Stimulated activated effector memory CD8-positive, alpha-beta T cell treated with anti-CD3 and anti-CD28 coated beads, Interleukin-12 subunit alpha, Interleukin-12 subunit beta, amount 100 ng/mL, for 72 hours (primary cell): ENCODE measurements around the gene BMP8B.

Experiments
- ATAC-seq: fragments of 150-1000 bp; cut with Tn5 transposase; 2 replicates; pipeline ENCODE4 v1.10.0; 2021
- DNase-seq, 2 donors: peaks; one replicate each; pipeline ENCODE4 v3.0.0; 2021 to 2022; ENCODE audit warnings: low spot score in 2 of 2
- H3K27ac Mint-ChIP-seq: one replicate; pipeline ENCODE4 v1.8.0; 2022; ENCODE audit warnings: mild to moderate bottlenecking, mixed read lengths
- H3K36me3 Mint-ChIP-seq: one replicate; pipeline ENCODE4 v1.8.0; 2022; ENCODE audit warnings: mild to moderate bottlenecking, mixed read lengths
- H3K4me1 Mint-ChIP-seq: one replicate; pipeline ENCODE4 v1.8.0; 2022; ENCODE audit warnings: mixed read lengths
- H3K4me3 Mint-ChIP-seq: one replicate; pipeline ENCODE4 v1.8.0; 2022; ENCODE audit warnings: mild to moderate bottlenecking, mixed read lengths
- H3K9me3 Mint-ChIP-seq: one replicate; pipeline ENCODE4 v1.8.0; 2022; ENCODE audit warnings: mixed read lengths

The BMP8B gene

DNA sequence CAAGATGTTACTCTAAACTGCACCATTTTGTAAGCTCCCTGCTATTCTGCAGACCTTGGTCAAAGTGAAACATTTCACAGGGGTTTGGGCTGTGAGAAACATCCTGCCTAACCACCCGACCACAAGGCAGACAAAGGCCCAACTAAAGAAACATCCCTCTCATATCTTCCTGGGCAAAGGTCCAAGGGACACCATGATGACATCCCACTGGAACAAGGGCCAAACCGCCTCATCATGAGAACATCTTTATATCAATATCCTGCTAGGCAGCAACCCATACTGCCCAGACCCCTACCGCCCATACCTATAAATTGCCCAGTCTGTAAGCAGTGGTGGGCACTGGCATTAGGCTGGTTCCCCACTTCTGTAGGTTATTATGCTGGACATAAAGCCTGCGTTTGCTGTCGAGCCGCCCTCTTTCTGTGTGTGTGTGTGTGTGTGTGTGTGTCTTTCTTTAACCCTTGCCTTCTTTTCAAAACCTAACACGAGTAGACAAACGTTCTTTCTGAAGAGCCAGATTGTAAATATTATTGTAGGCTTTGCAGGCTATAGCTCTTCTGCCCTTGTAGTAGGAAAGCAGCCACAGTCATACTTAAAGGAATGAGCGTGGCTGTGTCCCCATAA lies 51.0 kb downstream of the BMP8B start:
- no peaks in the 10 kb centered on the region for H3K9me3 Mint-ChIP-seq
- DNase-seq (peak in 1 of 2 donors; percentile 59), ATAC-seq (no peak)
- H3K4me1 Mint-ChIP-seq = peaks cover 38% of the 10 kb centered on the region
- H3K4me3 Mint-ChIP-seq = peak overlapping the region; percentile 89
- H3K27ac Mint-ChIP-seq = no peak overlapping the region
- H3K36me3 Mint-ChIP-seq = peaks cover 32% of the 10 kb centered on the region

DNA sequence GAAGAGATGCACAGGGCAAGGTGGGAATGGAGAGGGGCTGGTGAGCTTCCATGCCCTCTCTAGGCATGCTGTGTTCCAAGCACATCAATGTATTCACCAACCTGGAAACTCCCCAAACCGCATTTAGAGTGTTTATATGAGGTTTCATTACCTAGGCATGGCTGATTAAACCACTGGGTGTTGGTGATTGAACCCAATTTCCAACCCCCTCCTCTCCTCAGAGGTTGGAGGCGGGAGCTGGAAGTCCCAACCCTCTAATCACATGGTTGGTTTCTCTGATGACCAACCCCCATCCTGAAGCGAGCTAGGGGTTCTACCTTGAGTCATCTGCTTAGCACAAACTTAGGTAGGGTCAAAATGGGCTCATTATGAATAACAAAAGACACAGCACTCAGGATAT lies 52.9 kb downstream of the BMP8B start:
- H3K4me1 Mint-ChIP-seq = peaks cover 38% of the 10 kb centered on the region
- H3K4me3 Mint-ChIP-seq = no peak overlapping the region
- ATAC-seq (no peak), DNase-seq (no peak)
- H3K36me3 Mint-ChIP-seq = peaks cover 13% of the 10 kb centered on the region
- H3K27ac Mint-ChIP-seq = no peak overlapping the region
- H3K9me3 Mint-ChIP-seq = no peaks in the 10 kb centered on the region

DNA sequence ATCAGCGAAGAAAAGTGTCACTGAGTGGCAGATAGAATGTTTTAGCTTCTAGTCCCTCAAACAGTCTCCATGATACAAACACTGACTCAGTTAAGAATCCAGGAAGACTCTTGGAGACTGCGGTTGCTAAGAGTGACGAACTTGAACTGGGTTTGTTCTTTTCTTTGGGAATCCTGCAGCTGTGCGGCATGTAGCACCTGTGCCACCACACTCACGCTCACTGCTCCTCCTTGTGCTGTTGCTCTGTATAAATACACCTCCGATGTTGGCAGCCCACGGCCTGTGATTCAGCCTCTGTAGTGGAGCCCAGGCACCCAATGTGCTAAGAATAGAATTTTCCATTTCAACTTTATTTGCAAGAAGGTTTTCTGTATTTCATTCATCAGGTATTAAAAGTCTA lies 55.5 kb downstream of the BMP8B start:
- DNase-seq (no peak), ATAC-seq (no peak)
- Mint-ChIP-seq H3K36me3 (no peaks in the 10 kb centered on the region), H3K4me1 (peaks cover 27% of the 10 kb centered on the region), H3K9me3 (no peaks in the 10 kb centered on the region), H3K27ac (no peak overlapping the region), H3K4me3 (no peak overlapping the region)

DNA sequence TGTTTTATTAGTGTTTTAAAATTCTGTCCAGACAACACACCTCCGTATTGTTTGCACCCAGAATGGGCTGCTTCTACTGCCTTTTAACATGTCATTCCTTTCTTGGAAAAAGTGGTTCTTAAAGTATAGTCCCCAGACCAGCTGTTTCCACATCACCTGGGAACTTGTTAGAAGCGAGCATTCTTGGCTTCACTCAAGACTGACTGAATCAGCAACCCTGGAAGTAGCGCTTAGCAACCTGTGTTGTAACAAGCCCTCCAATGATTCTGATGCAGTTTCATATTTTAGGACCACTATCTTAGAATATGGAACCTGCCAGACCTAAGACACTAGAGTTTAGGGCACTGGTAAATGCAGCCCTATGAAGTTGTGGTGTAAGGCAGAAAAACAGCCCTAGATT lies 55.9 kb downstream of the BMP8B start:
- no peak overlapping the region for H3K4me3 Mint-ChIP-seq
- H3K9me3 Mint-ChIP-seq = no peaks in the 10 kb centered on the region
- ATAC-seq = no peak
- no peaks in the 10 kb centered on the region for H3K36me3 Mint-ChIP-seq
- DNase-seq = no peak
- no peak overlapping the region for H3K27ac Mint-ChIP-seq
- peaks cover 25% of the 10 kb centered on the region for H3K4me1 Mint-ChIP-seq

DNA sequence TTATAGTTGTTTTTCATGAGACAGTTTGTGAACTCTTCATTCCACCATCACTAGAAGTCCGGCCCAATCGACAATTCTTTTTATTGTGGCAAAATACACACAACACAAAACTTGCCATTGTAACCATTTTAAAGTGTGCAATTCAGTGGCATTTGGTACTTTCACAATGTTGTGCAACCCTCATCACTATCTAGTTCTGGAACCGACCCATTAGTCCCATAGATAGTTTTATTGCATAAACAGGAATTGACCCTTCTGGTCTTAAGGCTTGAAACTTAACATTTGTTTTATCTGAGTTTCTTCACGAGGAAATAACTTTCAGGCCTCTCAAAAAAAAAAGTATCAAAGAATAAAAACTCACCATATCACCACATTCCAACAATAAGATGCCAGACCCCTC lies 58.8 kb downstream of the BMP8B start:
- no peaks in the 10 kb centered on the region for H3K9me3 Mint-ChIP-seq
- no peak overlapping the region for H3K27ac Mint-ChIP-seq
- no peaks in the 10 kb centered on the region for H3K36me3 Mint-ChIP-seq
- ATAC-seq = no peak
- H3K4me3 Mint-ChIP-seq = no peak overlapping the region
- no peak for DNase-seq
- peaks cover 11% of the 10 kb centered on the region for H3K4me1 Mint-ChIP-seq

DNA sequence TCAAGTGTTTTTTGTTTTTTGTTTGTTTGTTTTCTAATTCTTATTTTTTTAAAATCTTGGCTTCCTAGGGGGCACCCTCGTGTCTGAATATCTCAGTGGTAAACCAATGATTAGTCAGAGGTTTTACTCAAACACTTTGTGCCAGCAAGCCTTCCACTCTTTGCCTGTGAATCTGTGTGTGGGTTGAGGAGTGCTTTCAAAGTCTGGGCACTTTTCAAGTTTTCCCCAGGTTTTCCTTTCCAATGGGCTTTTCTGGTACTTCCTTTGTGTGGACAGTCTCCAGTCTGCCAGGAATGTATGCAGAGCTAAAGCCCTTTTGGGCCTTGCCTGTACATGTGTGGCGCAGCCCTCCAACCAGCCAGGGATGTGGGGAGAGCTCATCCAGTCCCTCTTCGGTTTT lies 59.6 kb downstream of the BMP8B start:
- H3K27ac Mint-ChIP-seq = no peak overlapping the region
- peak; percentile 49 for ATAC-seq
- peaks cover 11% of the 10 kb centered on the region for H3K4me1 Mint-ChIP-seq
- DNase-seq = no peak
- H3K36me3 Mint-ChIP-seq = no peaks in the 10 kb centered on the region
- H3K4me3 Mint-ChIP-seq = no peak overlapping the region
- no peaks in the 10 kb centered on the region for H3K9me3 Mint-ChIP-seq

DNA sequence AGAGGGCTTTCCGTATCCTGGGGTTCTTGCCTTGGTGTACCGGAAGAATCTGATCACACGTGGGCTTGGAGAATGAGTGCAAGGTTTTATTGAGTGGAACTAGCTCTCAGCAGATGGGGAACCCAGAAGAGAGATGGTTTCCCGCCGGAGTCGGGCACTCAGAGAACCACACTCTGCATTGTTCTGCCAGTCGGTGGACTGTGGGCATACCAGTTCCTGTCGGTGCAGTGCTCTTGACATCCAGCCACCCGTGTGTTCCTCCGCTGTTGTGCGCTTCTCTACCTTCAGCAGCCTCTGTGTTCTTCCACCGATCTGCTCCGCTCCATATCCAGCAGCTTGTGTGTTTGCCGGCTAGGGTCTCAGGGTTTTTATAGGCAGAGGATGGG lies 60.7 kb downstream of the BMP8B start:
- Mint-ChIP-seq H3K4me1 (peaks cover 11% of the 10 kb centered on the region), H3K4me3 (no peak overlapping the region), H3K27ac (no peak overlapping the region), H3K36me3 (no peaks in the 10 kb centered on the region), H3K9me3 (no peaks in the 10 kb centered on the region)
- ATAC-seq = no peak
- no peak for DNase-seq

DNA sequence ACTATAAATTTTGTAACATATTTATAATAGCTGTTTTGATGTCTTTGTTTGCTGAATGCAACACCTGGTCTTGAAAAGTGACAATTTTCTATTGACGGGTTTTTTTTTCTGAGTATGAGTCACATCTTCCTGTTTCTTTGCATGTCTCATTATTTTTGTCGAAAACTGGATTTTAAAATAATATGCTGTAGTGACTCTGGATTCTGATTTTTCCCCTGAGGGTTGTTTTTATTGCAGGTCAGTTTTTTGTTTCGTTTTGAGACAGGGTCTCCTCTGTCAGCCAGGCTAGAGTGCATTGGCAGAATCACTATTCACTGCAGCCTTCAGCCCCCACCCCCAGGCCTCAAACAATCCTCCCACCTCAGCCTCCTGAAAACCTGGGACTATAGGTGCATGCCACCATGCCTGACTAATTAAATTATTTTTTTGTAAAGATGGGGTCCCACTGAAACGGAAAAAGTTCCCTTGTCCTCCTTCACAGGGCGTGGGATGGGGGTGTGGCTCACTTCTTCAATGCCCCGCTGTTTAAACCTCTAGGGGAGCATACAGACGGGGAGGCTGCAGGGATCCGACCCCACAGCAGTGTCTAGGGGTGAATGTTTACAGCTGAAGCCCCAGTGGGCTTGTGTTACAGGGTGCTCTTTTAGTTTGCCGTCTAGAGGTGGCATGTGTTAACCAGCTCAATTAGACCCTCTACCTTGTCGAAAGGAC lies 61.3 kb downstream of the BMP8B start:
- no peak for DNase-seq
- Mint-ChIP-seq H3K27ac (no peak overlapping the region), H3K9me3 (no peaks in the 10 kb centered on the region), H3K4me1 (peaks cover 11% of the 10 kb centered on the region), H3K36me3 (no peaks in the 10 kb centered on the region), H3K4me3 (no peak overlapping the region)
- no peak for ATAC-seq

DNA sequence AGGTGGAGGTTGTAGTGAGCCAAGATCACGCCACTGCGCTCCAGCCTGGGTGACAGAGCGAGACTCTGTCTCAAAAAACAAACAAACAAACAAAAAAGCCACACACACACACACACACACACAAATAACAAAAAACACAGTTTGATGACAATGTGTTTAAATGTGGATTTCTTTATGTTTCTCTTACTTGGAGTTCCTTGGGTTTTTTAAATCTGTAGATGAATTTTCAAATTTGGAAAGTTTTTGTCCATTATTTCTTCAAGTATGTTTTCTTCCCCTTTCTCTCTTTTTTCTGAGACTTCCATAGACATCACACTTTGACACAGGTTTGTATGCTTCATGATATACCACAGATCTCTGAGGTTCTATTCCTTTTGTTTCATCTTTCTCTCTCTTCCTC lies 62.1 kb downstream of the BMP8B start:
- no peak for DNase-seq
- H3K36me3 Mint-ChIP-seq = no peaks in the 10 kb centered on the region
- H3K4me3 Mint-ChIP-seq = no peak overlapping the region
- ATAC-seq = no peak
- H3K9me3 Mint-ChIP-seq = no peaks in the 10 kb centered on the region
- H3K4me1 Mint-ChIP-seq = peaks cover 11% of the 10 kb centered on the region
- no peak overlapping the region for H3K27ac Mint-ChIP-seq

DNA sequence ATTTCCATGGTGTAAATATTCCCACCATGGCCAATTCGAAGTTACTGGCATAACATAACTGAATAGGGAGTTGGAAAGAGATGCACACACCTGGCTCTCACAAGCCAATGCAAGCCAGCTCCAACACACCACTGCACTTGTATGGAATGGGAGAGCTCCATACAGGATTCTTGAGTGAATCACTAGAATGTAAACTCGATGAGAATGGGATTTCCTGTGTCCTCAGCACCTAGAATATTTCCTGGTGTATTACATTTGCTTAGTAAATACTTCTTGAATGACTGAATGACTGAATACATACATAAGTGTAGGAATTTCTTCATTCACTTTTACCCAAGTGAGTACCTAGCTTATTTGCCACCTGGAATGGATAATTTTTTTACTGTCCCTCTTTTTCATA lies 66.2 kb downstream of the BMP8B start:
- Mint-ChIP-seq H3K4me1 (no peaks in the 10 kb centered on the region), H3K27ac (no peak overlapping the region), H3K36me3 (no peaks in the 10 kb centered on the region), H3K4me3 (no peak overlapping the region), H3K9me3 (no peaks in the 10 kb centered on the region)
- DNase-seq = no peak
- ATAC-seq = no peak

DNA sequence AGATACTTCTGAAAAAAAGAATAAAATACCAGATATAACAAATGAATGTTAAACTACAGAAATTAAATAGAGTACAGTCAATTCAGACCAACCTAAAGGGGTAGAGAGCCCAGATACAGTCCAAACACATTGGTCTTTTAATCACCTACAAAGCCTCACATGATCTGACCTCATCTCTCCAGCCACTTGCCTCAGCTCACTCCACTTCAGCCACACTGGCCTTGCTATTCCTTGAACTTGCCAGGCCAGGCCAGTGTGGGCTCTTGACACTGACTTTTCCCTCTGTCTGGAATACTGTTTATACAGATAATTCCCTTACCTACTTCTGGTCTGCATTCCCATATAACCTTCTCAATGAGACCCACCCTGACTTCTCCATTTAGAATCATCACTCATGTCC lies 67.0 kb downstream of the BMP8B start:
- no peak for DNase-seq
- no peak overlapping the region for H3K4me3 Mint-ChIP-seq
- no peaks in the 10 kb centered on the region for H3K36me3 Mint-ChIP-seq
- no peaks in the 10 kb centered on the region for H3K4me1 Mint-ChIP-seq
- H3K27ac Mint-ChIP-seq = no peak overlapping the region
- no peaks in the 10 kb centered on the region for H3K9me3 Mint-ChIP-seq
- no peak for ATAC-seq

DNA sequence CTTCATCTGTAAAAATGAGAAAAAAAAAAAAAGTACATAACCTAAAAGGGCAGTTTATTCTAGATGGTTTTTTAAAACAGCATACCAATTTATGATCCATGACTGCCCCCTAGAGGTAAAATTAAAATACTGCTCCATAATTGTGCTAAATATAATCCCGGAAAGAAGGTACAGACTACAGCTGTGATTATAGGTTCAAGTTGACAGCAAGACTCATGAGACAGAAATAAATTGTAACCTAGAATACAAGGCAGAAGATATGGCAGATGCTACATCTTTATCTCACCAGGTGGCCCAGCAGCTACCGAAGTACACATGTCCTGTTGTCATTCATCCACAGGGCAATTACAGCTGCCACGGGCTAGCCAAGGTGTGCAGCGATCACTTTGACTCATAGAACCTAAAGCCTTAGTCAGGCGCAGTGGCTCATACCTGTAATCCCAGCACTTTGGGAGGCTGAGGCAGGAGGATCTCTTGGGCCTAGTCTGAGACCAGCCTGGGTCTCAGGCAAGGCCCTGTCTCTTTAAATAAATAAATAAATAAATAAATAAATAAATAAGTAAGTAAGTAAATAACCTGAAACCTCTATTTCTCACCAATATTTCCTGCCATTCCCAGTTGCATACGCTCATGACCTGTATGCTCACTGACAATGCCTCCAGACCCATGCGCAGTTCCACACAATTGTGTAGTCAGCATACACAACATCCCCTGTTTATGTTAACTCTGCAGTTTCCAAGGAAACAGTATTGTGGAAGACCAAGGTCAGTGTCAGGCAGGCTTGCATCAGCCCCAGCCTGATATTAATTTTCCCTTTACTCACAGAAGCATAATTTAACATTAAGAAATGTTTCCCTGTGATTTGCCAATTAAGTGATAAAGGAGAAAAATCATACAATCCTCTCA lies 68.3 kb downstream of the BMP8B start:
- Mint-ChIP-seq H3K4me1 (no peaks in the 10 kb centered on the region), H3K36me3 (no peaks in the 10 kb centered on the region), H3K4me3 (no peak overlapping the region), H3K27ac (no peak overlapping the region), H3K9me3 (no peaks in the 10 kb centered on the region)
- peak in 1 of 2 donors; percentile 53 for DNase-seq
- ATAC-seq = peak; percentile 62

DNA sequence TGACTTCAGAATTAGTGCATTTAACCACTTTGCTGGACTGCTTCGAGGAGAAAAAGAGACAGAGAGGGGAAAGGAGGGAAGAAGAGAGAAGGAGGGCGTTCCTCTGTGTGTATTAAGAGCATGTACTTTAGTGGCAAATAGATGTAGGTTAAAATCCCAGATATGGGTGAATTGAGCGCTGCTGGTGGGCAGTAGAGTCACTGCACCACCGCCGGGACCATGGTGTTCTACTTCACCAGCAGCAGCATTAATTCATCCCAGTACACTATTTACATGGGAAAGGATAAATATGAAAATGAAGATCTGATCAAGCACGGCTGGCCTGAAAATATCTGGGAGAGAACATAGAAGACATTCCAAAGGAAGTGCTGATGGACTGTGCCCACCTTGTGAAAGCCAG lies 70.9 kb downstream of the BMP8B start:
- no peak overlapping the region for H3K27ac Mint-ChIP-seq
- no peaks in the 10 kb centered on the region for H3K9me3 Mint-ChIP-seq
- no peaks in the 10 kb centered on the region for H3K36me3 Mint-ChIP-seq
- no peak for ATAC-seq
- H3K4me1 Mint-ChIP-seq = no peaks in the 10 kb centered on the region
- no peak for DNase-seq
- H3K4me3 Mint-ChIP-seq = no peak overlapping the region

DNA sequence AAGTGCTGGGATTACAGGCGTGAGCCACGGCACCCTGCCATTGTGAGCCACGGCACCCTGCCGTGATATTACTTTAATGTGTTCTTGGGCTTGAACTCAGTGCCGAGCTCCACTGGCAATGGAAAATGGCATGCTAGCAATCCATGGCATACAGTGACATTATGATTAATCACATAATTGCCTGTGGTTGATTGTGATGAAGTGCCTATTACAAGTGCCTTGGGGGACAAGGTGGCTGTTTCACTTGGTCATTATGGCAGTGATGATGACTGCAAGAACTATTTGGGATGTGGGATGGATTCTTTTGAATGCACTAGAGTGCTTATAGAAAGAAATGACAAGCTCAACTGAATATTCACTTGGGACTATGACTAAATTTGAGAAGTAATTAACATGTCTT lies 75.1 kb downstream of the BMP8B start:
- H3K4me1 Mint-ChIP-seq = no peaks in the 10 kb centered on the region
- H3K27ac Mint-ChIP-seq = no peak overlapping the region
- DNase-seq = no peak
- no peaks in the 10 kb centered on the region for H3K36me3 Mint-ChIP-seq
- no peaks in the 10 kb centered on the region for H3K9me3 Mint-ChIP-seq
- ATAC-seq = no peak
- no peak overlapping the region for H3K4me3 Mint-ChIP-seq

DNA sequence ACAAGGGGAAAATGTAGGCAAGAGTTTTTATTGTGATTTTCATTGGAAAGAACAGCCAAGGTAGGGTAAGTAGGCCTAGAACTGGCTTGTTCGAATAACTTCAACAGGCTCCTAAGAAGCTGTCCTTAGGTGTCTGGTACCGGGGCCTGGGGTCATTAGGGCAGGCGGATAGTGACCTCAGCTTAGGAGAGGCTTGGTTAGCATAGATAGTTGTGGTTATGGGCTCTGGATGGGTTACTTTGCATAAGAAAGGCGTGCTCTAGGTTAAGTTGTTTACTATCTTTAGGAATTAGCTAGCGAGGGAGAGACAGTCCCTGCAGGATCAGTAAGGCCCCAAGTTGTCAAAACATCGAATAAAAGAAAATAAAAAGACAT lies 76.7 kb downstream of the BMP8B start:
- Mint-ChIP-seq H3K27ac (peak overlapping the region; percentile 13), H3K36me3 (no peaks in the 10 kb centered on the region), H3K4me3 (no peak overlapping the region), H3K4me1 (no peaks in the 10 kb centered on the region), H3K9me3 (no peaks in the 10 kb centered on the region)
- ATAC-seq (no peak), DNase-seq (no peak)
